Mesenchymal stem cell (in vitro differentiated cells and primary cell): ENCODE results near the gene FUT7.

ENCODE experiments used
- DNase-seq: peaks from one replicate; pipeline ENCODE4 v3.0.0-alpha.2; 2013
- H2AFZ ChIP-seq: one replicate; pipeline ENCODE4 v1.6.1; 2013; ENCODE audit warnings: low read depth, mild to moderate bottlenecking, control low read depth, inconsistent platforms, low read length, moderate library complexity
- H2AK5ac ChIP-seq: 2 replicates; pipeline ENCODE4 v1.6.1; 2013; ENCODE audit warnings: low read length, moderate library complexity, mild to moderate bottlenecking, inconsistent platforms; ENCODE audit not compliant: severe bottlenecking
- H2BK120ac ChIP-seq: one replicate; pipeline ENCODE4 v1.6.1; 2013; ENCODE audit warnings: low read depth, mild to moderate bottlenecking, inconsistent platforms, low read length, moderate library complexity
- H2BK12ac ChIP-seq, 2 experiments: one replicate each; pipeline ENCODE4 v1.6.1; 2013; ENCODE audit warnings: inconsistent platforms in 2 of 2, low read length in 2 of 2, mild to moderate bottlenecking in 2 of 2, moderate library complexity in 2 of 2, control low read depth in 1 of 2
- H2BK15ac ChIP-seq: one replicate; pipeline ENCODE4 v1.6.1; 2013; ENCODE audit warnings: mild to moderate bottlenecking, low read depth, inconsistent platforms; ENCODE audit not compliant: poor library complexity, severe bottlenecking
- H2BK5ac ChIP-seq: 2 replicates; pipeline ENCODE4 v1.6.1; 2013; ENCODE audit warnings: low read depth, mild to moderate bottlenecking, low read length, control low read depth, inconsistent platforms; ENCODE audit not compliant: poor library complexity, severe bottlenecking
- H3K14ac ChIP-seq, 2 experiments: one replicate each; pipeline ENCODE4 v1.6.1; 2013; ENCODE audit warnings: inconsistent platforms in 2 of 2, low read length in 2 of 2, control low read depth in 1 of 2, mild to moderate bottlenecking in 1 of 2, moderate library complexity in 1 of 2
- H3K18ac ChIP-seq, 2 experiments: one replicate each; pipeline ENCODE4 v1.6.1; 2013; ENCODE audit warnings: inconsistent platforms in 2 of 2, low read length in 2 of 2, control low read depth in 1 of 2, low read depth in 1 of 2, mild to moderate bottlenecking in 1 of 2
- H3K23ac ChIP-seq, 2 experiments: one replicate each; pipeline ENCODE4 v1.6.1; 2013; ENCODE audit warnings: inconsistent platforms in 2 of 2, low read length in 2 of 2, mild to moderate bottlenecking in 2 of 2, moderate library complexity in 2 of 2, control low read depth in 1 of 2
- H3K27ac ChIP-seq: 2 replicates; pipeline ENCODE4 v1.5.1; 2013; ENCODE audit warnings: mild to moderate bottlenecking, moderate library complexity, low read length, control low read depth, inconsistent platforms; ENCODE audit not compliant: poor library complexity, severe bottlenecking
- H3K27me3 ChIP-seq, 2 experiments: 2 replicates each; pipeline versions ENCODE4 v1.6.1 to v1.7.0; 2013; ENCODE audit warnings: low read length in 2 of 2, mild to moderate bottlenecking in 2 of 2, moderate library complexity in 2 of 2, control low read depth in 1 of 2, inconsistent platforms in 1 of 2; ENCODE audit not compliant: control insufficient read depth in 1 of 2, insufficient read depth in 1 of 2
- H3K36me3 ChIP-seq, 2 experiments: 2 replicates each; pipeline versions ENCODE4 v1.6.1 to v1.7.0; 2013; ENCODE audit warnings: low read length in 2 of 2, control low read depth in 1 of 2, inconsistent platforms in 1 of 2, low read depth in 1 of 2, mild to moderate bottlenecking in 1 of 2; ENCODE audit not compliant: insufficient read depth in 2 of 2, control insufficient read depth in 1 of 2
- H3K4ac ChIP-seq, 2 experiments: one replicate each; pipeline ENCODE4 v1.6.1; 2013; ENCODE audit warnings: inconsistent platforms in 2 of 2, low read length in 2 of 2, mild to moderate bottlenecking in 2 of 2, moderate library complexity in 2 of 2, control low read depth in 1 of 2, low read depth in 1 of 2
- H3K4me1 ChIP-seq: 2 replicates; pipeline ENCODE4 v1.6.1; 2013; ENCODE audit warnings: low read depth, low read length, control low read depth; ENCODE audit not compliant: control insufficient read depth, insufficient read depth
- H3K4me2 ChIP-seq: 2 replicates; pipeline ENCODE4 v1.6.1; 2013; ENCODE audit warnings: low read length, mild to moderate bottlenecking, inconsistent platforms; ENCODE audit not compliant: poor library complexity, severe bottlenecking
- H3K4me3 ChIP-seq, 2 experiments: 2 replicates each; pipeline versions ENCODE4 v1.5.1 to v1.7.0; 2013; ENCODE audit warnings: low read length in 2 of 2, mild to moderate bottlenecking in 2 of 2, control low read depth in 1 of 2, low read depth in 1 of 2; ENCODE audit not compliant: insufficient read depth in 1 of 2
- H3K79me1 ChIP-seq: replicated peaks from 2 replicates; pipeline ENCODE4 v1.6.1; 2013; ENCODE audit warnings: mild to moderate bottlenecking, control low read depth, low read length, inconsistent platforms; ENCODE audit not compliant: poor library complexity, severe bottlenecking
- H3K9ac ChIP-seq: 2 replicates; pipeline ENCODE4 v1.7.0; 2013; ENCODE audit warnings: mild to moderate bottlenecking, low read length, moderate library complexity
- H3K9me3 ChIP-seq: 2 replicates; pipeline ENCODE4 v1.7.0; 2013; ENCODE audit warnings: mild to moderate bottlenecking, low read length; ENCODE audit not compliant: control insufficient read depth
- H4K8ac ChIP-seq: one replicate; pipeline ENCODE4 v1.6.1; 2013; ENCODE audit warnings: inconsistent platforms, mild to moderate bottlenecking, low read length, moderate library complexity
- H4K91ac ChIP-seq: one replicate; pipeline ENCODE4 v1.6.1; 2013; ENCODE audit warnings: mild to moderate bottlenecking, low read length, inconsistent platforms
- WGBS: methylation state at CpG from one replicate; pipeline ENCODE4 v1.1.7; 2013; ENCODE audit warnings: mixed read lengths; 5-methylcytosine and 5-hydroxymethylcytosine counted together

Gene FUT7

DNA sequence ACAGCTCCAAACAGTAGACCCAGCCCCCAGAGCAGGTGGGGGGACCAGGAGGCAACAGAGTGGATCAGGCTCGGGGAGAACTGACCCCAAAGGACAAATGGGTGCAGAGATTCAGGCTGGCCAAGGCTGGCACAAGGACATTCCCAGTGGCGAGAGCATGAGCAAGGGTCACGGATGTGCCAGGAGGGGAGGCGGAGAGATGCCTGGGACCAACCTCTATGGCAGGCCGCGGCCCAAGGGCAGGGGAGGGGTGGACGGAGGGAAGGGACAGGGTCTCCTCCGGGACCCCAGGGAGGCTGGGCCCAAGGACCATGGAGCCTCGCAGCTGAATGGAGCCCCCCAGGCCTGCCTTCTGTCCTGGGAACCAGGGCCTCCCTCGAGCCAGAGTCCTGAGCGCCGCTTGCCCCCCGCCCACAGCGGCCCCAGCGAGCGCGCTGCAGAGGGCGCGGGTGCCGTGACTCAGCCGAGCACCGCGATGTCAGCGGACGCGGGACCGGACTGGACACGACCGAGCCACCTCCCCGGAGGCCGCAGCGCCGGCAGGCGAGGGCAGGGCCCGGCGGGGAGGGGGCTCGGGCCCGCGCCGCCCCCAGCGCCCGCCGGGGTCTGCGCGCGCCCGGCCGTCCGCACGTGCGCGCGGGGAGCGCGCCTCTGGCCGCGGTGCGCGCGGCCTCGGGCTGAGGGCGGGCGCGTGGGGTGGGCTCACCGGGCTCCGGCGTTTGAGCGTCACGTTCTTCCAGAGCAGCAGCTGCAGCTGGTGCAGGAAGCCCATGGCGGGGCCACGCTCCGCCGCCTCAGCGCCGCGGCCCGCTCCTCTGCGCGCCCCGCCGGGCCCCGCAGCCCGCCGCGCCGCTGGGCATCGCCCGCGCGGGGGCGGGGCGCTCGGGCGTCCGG, 4.3 kb downstream of the FUT7 start, which contains the start of gene ABCA2:
Gene ABCA2, minus strand, starts transcription at position 869 of the 894 bp plus-strand sequence. Its CDS starts 97 bp downstream, at position 772.
- peaks cover under 1 to 4% of the 10 kb centered on the region in 2 experiments for H3K27me3 ChIP-seq
- no peak within 1 kb of the TSS for H3K4ac ChIP-seq
- H3K27ac ChIP-seq = no peak within 1 kb of the TSS
- H4K8ac ChIP-seq = peak within 1 kb of the TSS; percentile 42
- H3K79me1 ChIP-seq = no peaks in the 10 kb centered on the region
- peak within 1 kb of the TSS; percentile 59 for H2BK120ac ChIP-seq
- H3K4me2 ChIP-seq = peak within 1 kb of the TSS; percentile 87
- H4K91ac ChIP-seq = peak within 1 kb of the TSS; percentile 76
- H3K9ac ChIP-seq = peak within 1 kb of the TSS; percentile 70
- peaks cover 0 to 2% of the 10 kb centered on the region in 2 experiments for H3K36me3 ChIP-seq
- peak within 1 kb of the TSS; percentile 55 to 77 for H3K4me3 ChIP-seq
- H2BK15ac ChIP-seq = peak within 1 kb of the TSS; percentile 71
- no peak within 1 kb of the TSS for H2AK5ac ChIP-seq
- peaks cover 40% of the 10 kb centered on the region for H3K4me1 ChIP-seq
- 15% methylated on average over 25 of the region's 95 CpGs for WGBS
- DNase-seq = peak; percentile 45
- H2BK12ac ChIP-seq = peak within 1 kb of the TSS in 1 of 2 experiments; percentile 25
- peak within 1 kb of the TSS in 1 of 2 experiments; percentile 56 for H3K14ac ChIP-seq
- no peaks in the 10 kb centered on the region for H3K9me3 ChIP-seq
- H2AFZ ChIP-seq = peak within 1 kb of the TSS; percentile 42
- peak within 1 kb of the TSS; percentile 56 to 86 for H3K18ac ChIP-seq
- H3K23ac ChIP-seq = peak within 1 kb of the TSS in 1 of 2 experiments; percentile 16
- no peak within 1 kb of the TSS for H2BK5ac ChIP-seq

DNA sequence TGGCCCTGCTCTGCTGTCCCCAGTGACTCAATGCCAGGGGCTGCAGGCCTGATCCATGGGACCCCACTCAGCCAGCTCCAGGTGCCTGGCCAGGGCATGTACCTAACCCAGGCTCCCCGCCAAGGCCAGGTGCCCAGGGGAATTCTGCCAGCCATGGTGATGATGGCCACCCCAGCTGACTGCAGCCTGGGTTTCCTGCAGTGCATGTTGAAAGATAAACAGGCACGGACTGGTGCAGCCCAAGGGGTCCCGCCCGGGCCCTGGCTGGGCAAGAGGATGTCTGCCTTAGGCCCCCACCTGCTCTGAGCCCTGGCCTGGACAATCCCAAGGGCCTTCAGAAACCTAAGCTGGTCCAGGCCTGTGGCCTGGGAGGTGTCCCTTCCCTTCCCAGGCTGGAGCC, 5.1 kb downstream of the FUT7 start:
- Histone ChIP-seq H3K18ac (no peak overlapping the region), H3K9ac (no peak overlapping the region), H2BK120ac (no peak overlapping the region), H2BK15ac (no peak overlapping the region), H2BK5ac (no peak overlapping the region), H3K23ac (no peak overlapping the region), H3K4me2 (no peak overlapping the region), H3K14ac (no peak overlapping the region), H3K27me3 (peaks cover 0 to 4% of the 10 kb centered on the region in 2 experiments), H3K4ac (no peak overlapping the region), H2AFZ (no peak overlapping the region), H3K79me1 (no peaks in the 10 kb centered on the region), H3K4me1 (peaks cover 40% of the 10 kb centered on the region), H3K9me3 (no peaks in the 10 kb centered on the region), H3K27ac (no peak overlapping the region), H3K4me3 (peak overlapping the region in 1 of 2 experiments; percentile 77), H4K8ac (no peak overlapping the region), H2BK12ac (no peak overlapping the region), H3K36me3 (peaks cover 0 to 8% of the 10 kb centered on the region in 2 experiments), H4K91ac (no peak overlapping the region), H2AK5ac (no peak overlapping the region)
- 85% methylated on average over 4 of the region's 4 CpGs for WGBS
- no peak for DNase-seq

DNA sequence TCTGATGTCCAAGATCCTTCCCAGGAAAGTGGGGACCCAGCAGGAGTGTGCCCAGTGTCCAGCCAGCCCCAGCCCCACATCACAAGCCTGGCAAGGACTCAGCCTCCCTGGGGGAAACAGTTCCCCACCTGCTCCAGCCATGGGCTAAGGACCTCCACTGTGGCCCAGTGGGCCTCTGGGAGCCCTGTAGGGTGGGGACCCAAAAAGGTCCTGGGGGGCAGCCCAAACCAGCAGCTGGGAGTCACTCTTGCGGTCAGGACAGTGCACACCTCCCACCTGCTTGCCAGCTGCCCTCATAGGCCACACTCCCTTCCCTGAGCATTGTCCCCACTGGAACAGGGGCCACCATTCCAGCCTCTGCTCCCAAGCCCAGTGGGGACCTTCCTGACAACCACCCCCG, 5.5 kb downstream of the FUT7 start:
- WGBS = 100% methylated on average over 2 of the region's 2 CpGs
- Histone ChIP-seq H3K4me1 (peaks cover 40% of the 10 kb centered on the region), H3K4me2 (no peak overlapping the region)

DNA sequence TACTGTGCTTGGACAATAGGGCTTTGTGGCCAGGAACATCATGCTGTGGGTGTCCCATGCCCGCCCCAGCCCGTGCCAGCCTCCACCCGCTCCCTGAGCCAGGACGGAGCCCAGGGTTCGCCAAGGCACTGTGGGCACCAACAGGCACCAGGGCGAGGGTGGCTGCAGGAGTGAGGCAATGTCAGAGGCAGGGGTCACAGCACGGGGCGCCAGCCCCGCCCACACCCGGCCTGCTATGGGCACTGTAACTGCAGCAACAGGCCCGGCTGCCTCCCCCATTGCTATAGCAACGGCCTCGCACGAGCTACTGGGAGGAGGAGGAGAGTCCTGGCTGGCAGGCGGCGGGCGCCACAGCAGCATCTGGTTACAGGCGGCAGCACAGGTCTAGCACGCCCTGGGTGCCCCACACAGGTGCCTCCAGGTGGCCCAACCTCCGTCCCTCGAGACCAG, 6.3 kb downstream of the FUT7 start:
- WGBS = 87% methylated on average over 19 of the region's 21 CpGs
- no peak overlapping the region for H3K4me2 ChIP-seq
- no peak overlapping the region for H3K23ac ChIP-seq
- H3K36me3 ChIP-seq = peaks cover 0 to 10% of the 10 kb centered on the region in 2 experiments
- peaks cover 40% of the 10 kb centered on the region for H3K4me1 ChIP-seq
- H2AK5ac ChIP-seq = no peak overlapping the region
- no peak overlapping the region for H3K14ac ChIP-seq
- H3K27me3 ChIP-seq = peaks cover 0 to 4% of the 10 kb centered on the region in 2 experiments
- H3K9ac ChIP-seq = no peak overlapping the region
- no peak for DNase-seq
- no peaks in the 10 kb centered on the region for H3K79me1 ChIP-seq
- no peak overlapping the region for H2BK5ac ChIP-seq
- H2AFZ ChIP-seq = no peak overlapping the region
- no peak overlapping the region for H4K91ac ChIP-seq
- H3K4me3 ChIP-seq = no peak overlapping the region
- no peak overlapping the region for H4K8ac ChIP-seq
- H2BK15ac ChIP-seq = no peak overlapping the region
- no peak overlapping the region for H3K27ac ChIP-seq
- no peak overlapping the region for H3K18ac ChIP-seq
- no peak overlapping the region for H2BK120ac ChIP-seq
- no peak overlapping the region for H2BK12ac ChIP-seq
- H3K4ac ChIP-seq = no peak overlapping the region
- no peaks in the 10 kb centered on the region for H3K9me3 ChIP-seq

More for the DNA sequence above, 5.5 kb downstream of the FUT7 start:
- no peak overlapping the region for H2AFZ ChIP-seq
- no peak overlapping the region for H3K4me3 ChIP-seq
- no peak overlapping the region for H3K9ac ChIP-seq
- H3K4ac ChIP-seq = no peak overlapping the region
- no peak overlapping the region for H2BK120ac ChIP-seq
- no peak overlapping the region for H3K23ac ChIP-seq
- no peak overlapping the region for H2BK5ac ChIP-seq
- no peaks in the 10 kb centered on the region for H3K9me3 ChIP-seq
- no peak overlapping the region for H3K27ac ChIP-seq
- H4K91ac ChIP-seq = no peak overlapping the region
- no peak overlapping the region for H2BK15ac ChIP-seq
- H3K14ac ChIP-seq = no peak overlapping the region
- H3K79me1 ChIP-seq = no peaks in the 10 kb centered on the region
- no peak for DNase-seq
- peaks cover 0 to 8% of the 10 kb centered on the region in 2 experiments for H3K36me3 ChIP-seq
- H3K18ac ChIP-seq = no peak overlapping the region
- H4K8ac ChIP-seq = no peak overlapping the region
- H3K27me3 ChIP-seq = peaks cover 0 to 4% of the 10 kb centered on the region in 2 experiments
- no peak overlapping the region for H2BK12ac ChIP-seq
- H2AK5ac ChIP-seq = no peak overlapping the region
